Left ventricle myocardium inferior (tissue), 1 donor: ENCODE results near the gene RXRA. TPM values are rescaled to one million over a fixed set of nuclear protein-coding genes. Genes with fewer than 3 reads are reported as not detected.

ENCODE experiments used
- DNase-seq: peaks from one replicate; pipeline ENCODE4 v3.0.0-alpha.2; 2020
- H3K27ac ChIP-seq: fragments of 200-600 bp; replicated peaks from 2 replicates; pipeline ENCODE4 v1.8.0; 2021
- H3K27me3 ChIP-seq: fragments of 200-600 bp; 2 replicates; pipeline ENCODE4 v1.8.0; 2021; ENCODE audit warnings: low read depth
- H3K36me3 ChIP-seq: fragments of 200-600 bp; 2 replicates; pipeline ENCODE4 v1.8.0; 2021
- H3K4me1 ChIP-seq: fragments of 200-600 bp; 2 replicates; pipeline ENCODE4 v1.8.0; 2021
- H3K4me3 ChIP-seq: fragments of 200-600 bp; 2 replicates; pipeline ENCODE4 v1.8.0; 2021; ENCODE audit warnings: mild to moderate bottlenecking, moderate library complexity
- H3K9me3 ChIP-seq: fragments of 200-600 bp; replicated peaks from 2 replicates; pipeline ENCODE4 v1.8.0; 2021
- CTCF ChIP-seq: fragments of 200-600 bp; IDR thresholded peaks from 2 replicates; pipeline ENCODE4 v1.8.0; 2021; ENCODE audit warnings: antibody characterized with exemption, mild to moderate bottlenecking, borderline replicate concordance
- intact Hi-C: fragments of 100-400 bp; cut with micrococcal nuclease; formaldehyde crosslinking; loops from one replicate; pipeline ENCODE4 v1.11.0; 2022
- total RNA-seq: library from RNA; stranded (reverse); fragmentation: NEBNext Ultra II Directional; extraction: Animal tissue kit (Norgen Biotek cat#: 25700); gene quantifications from one replicate; pipeline ENCODE4 v1.2.1, GENCODE V29; 2021
- donor health status: DM: no; HTN: yes; CAD: no; lungs with severe emphysema.

The RXRA gene
- total RNA-seq, 1 donor from 2014 or later = 57.1 TPM

- Histone ChIP-seq H3K36me3 (no peaks in the 10 kb centered on the region), H3K4me3 (no peak overlapping the region), H3K27ac (peak overlapping the region; percentile 96), H3K4me1 (peaks cover 93% of the 10 kb centered on the region), H3K9me3 (no peaks in the 10 kb centered on the region), H3K27me3 (no peaks in the 10 kb centered on the region)
- intact Hi-C loops = no loop called here
- peak; percentile 73 for DNase-seq
- no peak for TF ChIP-seq CTCF
Observed at GRCh38 chr9:134371731-134372130, 45.5 kb downstream of the RXRA start.

GRCh38 chr9:134372581-134373267 lies 46.5 kb downstream of the RXRA start:
- TF ChIP-seq CTCF = no peak
- H3K36me3 ChIP-seq = no peaks in the 10 kb centered on the region
- no peaks in the 10 kb centered on the region for H3K9me3 ChIP-seq
- peak overlapping the region; percentile 96 for H3K27ac ChIP-seq
- H3K4me1 ChIP-seq = peaks cover 93% of the 10 kb centered on the region
- H3K27me3 ChIP-seq = no peaks in the 10 kb centered on the region
- peak; percentile 65 for DNase-seq
- intact Hi-C loops = no loop called here
- H3K4me3 ChIP-seq = no peak overlapping the region

- H3K27me3 ChIP-seq = no peaks in the 10 kb centered on the region
- no peaks in the 10 kb centered on the region for H3K9me3 ChIP-seq
- H3K36me3 ChIP-seq = no peaks in the 10 kb centered on the region
- H3K4me1 ChIP-seq = peaks cover 93% of the 10 kb centered on the region
- peak overlapping the region; percentile 96 for H3K27ac ChIP-seq
- no peak overlapping the region for H3K4me3 ChIP-seq
- no peak for TF ChIP-seq CTCF
- intact Hi-C loops = no loop called here
- no peak for DNase-seq
Observed at GRCh38 chr9:134373269-134373668, 47.0 kb downstream of the RXRA start.

GRCh38 chr9:134373953-134374300 lies 47.7 kb downstream of the RXRA start:
- H3K27ac ChIP-seq = peak overlapping the region; percentile 96
- no peak for DNase-seq
- H3K4me1 ChIP-seq = peaks cover 96% of the 10 kb centered on the region
- H3K36me3 ChIP-seq = no peaks in the 10 kb centered on the region
- no peaks in the 10 kb centered on the region for H3K9me3 ChIP-seq
- TF ChIP-seq CTCF = no peak
- intact Hi-C loops = no loop called here
- no peak overlapping the region for H3K4me3 ChIP-seq
- no peaks in the 10 kb centered on the region for H3K27me3 ChIP-seq

GRCh38 chr9:134374301-134375010 lies 48.2 kb downstream of the RXRA start:
- TF ChIP-seq CTCF = no peak
- peak overlapping the region; percentile 96 for H3K27ac ChIP-seq
- intact Hi-C loops = no loop called here
- H3K4me1 ChIP-seq = peaks cover 100% of the 10 kb centered on the region
- H3K27me3 ChIP-seq = no peaks in the 10 kb centered on the region
- peak overlapping the region; percentile 45 for H3K4me3 ChIP-seq
- DNase-seq = peak; percentile 45
- H3K36me3 ChIP-seq = no peaks in the 10 kb centered on the region
- no peaks in the 10 kb centered on the region for H3K9me3 ChIP-seq
